Measurements from ENCODE around the gene CAMK4.

The CAMK4 gene

DNA sequence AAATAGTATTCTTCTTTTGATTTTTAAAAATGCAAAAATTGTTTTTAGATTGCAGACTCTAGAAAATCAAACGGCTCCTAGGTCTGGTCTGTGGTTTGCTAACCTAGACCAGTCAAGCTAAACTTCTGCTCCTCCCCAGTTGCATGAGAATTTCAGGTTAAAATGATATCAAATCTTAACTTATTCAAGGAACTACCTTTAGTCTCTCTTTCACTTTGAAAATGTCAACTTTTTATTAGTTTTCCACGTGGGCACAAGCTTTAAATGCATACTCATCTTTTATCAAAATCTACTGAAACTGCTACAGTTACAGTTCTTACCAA, 8.8 kb downstream of the CAMK4 start:
- no peak for DNase-seq (ENCODE audit: low spot score)
- no peak overlapping the region for H3K27ac ChIP-seq
- ChIA-PET POLR2A (ENCODE audit: low non-redundant PET) (no interaction called here), CTCF (interaction anchor here (0.6 kb wide), 1 partner anchor 42 kb away, joined by 4 read pairs; no protein-coding TSS in a partner anchor)
- TF ChIP-seq, protein P1, sequence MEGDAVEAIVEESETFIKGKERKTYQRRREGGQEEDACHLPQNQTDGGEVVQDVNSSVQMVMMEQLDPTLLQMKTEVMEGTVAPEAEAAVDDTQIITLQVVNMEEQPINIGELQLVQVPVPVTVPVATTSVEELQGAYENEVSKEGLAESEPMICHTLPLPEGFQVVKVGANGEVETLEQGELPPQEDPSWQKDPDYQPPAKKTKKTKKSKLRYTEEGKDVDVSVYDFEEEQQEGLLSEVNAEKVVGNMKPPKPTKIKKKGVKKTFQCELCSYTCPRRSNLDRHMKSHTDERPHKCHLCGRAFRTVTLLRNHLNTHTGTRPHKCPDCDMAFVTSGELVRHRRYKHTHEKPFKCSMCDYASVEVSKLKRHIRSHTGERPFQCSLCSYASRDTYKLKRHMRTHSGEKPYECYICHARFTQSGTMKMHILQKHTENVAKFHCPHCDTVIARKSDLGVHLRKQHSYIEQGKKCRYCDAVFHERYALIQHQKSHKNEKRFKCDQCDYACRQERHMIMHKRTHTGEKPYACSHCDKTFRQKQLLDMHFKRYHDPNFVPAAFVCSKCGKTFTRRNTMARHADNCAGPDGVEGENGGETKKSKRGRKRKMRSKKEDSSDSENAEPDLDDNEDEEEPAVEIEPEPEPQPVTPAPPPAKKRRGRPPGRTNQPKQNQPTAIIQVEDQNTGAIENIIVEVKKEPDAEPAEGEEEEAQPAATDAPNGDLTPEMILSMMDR (conservative IDR thresholded peaks at IDR 0.05; ENCODE audit: low read depth), result no peak

DNA sequence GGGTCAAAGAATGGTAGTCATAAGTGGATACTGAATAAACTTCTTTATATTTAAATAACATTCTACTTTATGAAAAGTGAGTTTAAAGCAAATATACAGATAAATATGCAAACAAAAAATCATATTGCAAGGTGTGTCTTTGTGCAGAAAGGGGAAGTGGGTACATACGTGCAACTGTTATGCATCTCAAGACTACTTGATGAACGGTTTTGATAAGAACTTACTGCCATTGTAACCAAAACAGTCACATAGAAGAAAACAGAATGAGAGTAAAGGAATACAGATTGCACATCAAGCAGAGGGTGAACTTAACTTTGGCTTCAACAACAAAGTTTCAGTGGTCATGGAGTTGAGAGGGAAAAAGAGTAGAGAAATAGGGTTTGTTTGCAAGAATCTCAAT, 9.9 kb downstream of the CAMK4 start:
- ChIA-PET CTCF (no interaction called here), POLR2A (ENCODE audit: low non-redundant PET) (no interaction called here)
- DNase-seq (ENCODE audit: low spot score), result no peak
- H3K27ac ChIP-seq, result no peak overlapping the region
- TF ChIP-seq, protein P1 (conservative IDR thresholded peaks at IDR 0.05; ENCODE audit: low read depth), result no peak

DNA sequence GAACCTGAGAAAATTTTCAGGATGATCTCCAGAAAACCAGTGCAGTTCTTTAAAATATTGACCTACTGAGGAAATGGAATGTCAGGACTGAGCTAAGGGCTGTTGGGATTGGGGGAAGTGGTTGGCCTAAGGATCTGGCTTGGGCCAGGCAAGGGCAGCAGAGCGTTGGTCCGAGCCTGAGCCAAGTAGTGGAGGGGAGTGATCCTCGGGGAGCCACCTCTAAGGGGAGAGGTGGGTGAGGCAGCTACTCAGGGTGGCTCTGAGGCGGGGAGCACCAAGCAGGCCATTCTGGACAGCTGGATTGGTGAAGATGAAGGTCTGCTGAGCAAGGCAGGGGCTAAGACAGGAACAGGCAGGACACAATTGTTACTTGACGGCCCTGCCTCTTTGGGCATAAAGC, 11.5 kb downstream of the CAMK4 start:
- TF ChIP-seq, protein P1 (conservative IDR thresholded peaks at IDR 0.05; ENCODE audit: low read depth), result no peak
- POLR2A ChIA-PET (ENCODE audit: low non-redundant PET), result no interaction called here
- H3K27ac ChIP-seq, result no peak overlapping the region
- DNase-seq (ENCODE audit: low spot score), result no peak
- CTCF ChIA-PET, result interaction anchor here (0.7 to 1.1 kb wide), 2 partner anchors 11 to 19 kb away, joined by 3 to 5 read pairs; no protein-coding TSS in a partner anchor

DNA sequence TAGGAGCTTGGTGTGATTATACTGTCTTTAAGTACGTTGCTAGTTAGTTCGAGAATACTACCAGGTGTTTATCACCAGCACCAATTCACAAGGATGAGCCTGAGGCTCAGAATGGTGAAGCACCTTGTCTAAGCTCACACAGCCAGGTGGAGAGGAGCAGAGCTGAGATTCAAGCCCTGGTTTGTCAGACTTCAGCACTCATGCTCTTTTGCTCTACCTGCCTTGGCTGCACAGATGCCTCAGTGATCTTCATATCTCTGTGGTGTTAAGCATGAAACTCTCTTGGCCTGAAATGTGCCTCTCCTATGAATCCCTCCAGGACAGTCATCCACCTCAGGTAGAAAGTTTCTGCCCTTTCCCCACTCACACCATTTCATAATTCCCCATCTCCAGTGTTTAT, 12.2 kb downstream of the CAMK4 start:
- CTCF ChIA-PET, result no interaction called here
- DNase-seq (ENCODE audit: low spot score), result no peak
- TF ChIP-seq, protein P1 (conservative IDR thresholded peaks at IDR 0.05; ENCODE audit: low read depth), result no peak
- POLR2A ChIA-PET (ENCODE audit: low non-redundant PET), result no interaction called here
- H3K27ac ChIP-seq, result no peak overlapping the region

DNA sequence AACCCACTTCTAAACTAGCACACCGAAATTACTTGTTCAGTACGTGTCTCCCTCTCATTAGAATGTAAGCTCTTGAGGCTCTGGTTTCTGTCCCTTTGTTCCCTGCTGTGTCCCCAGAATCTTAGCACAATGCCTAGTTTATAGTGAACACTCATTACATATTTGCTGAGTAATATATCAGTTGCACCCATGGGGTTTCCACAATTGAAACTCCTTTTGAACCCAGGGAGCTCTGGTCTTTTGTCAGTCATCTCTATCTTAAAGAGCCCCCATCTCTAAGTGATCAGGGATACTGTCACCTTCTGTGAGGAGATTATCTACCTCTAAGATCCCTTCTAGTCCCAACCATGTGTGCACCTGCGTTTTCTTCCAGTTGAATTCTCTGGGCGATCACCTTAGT, 12.8 kb downstream of the CAMK4 start:
- no peak for DNase-seq (ENCODE audit: low spot score)
- no peak overlapping the region for H3K27ac ChIP-seq
- ChIA-PET CTCF (no interaction called here), POLR2A (ENCODE audit: low non-redundant PET) (no interaction called here)
- TF ChIP-seq, protein P1 (conservative IDR thresholded peaks at IDR 0.05; ENCODE audit: low read depth), result no peak

DNA sequence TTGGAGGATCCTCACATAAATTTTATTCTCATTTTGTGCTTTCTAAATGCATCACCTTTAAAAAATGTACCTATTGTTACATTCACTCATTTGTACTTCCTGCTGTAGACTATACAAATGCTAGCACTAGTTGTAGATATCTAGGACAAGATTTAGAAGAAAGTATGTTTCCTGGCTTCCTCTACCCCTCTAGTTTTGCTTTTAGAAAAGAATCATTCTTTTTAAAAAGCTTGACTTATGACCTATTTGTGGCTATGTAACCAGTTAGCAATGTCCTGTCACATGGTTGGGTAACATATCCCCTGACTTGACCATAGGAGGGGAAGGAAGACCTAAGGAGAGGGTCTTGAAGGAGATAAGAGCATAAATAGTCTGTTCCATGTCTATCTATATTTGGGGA, 13.3 kb downstream of the CAMK4 start:
- no peak overlapping the region for H3K27ac ChIP-seq
- TF ChIP-seq, protein P1 (conservative IDR thresholded peaks at IDR 0.05; ENCODE audit: low read depth), result no peak
- CTCF ChIA-PET, result no interaction called here
- DNase-seq (ENCODE audit: low spot score), result no peak
- POLR2A ChIA-PET (ENCODE audit: low non-redundant PET), result no interaction called here
